ENCODE data around the gene STYX. TPM values are rescaled to one million over a fixed set of nuclear protein-coding genes. Genes with fewer than 3 reads are reported as not detected.

STYX gene, protein sequence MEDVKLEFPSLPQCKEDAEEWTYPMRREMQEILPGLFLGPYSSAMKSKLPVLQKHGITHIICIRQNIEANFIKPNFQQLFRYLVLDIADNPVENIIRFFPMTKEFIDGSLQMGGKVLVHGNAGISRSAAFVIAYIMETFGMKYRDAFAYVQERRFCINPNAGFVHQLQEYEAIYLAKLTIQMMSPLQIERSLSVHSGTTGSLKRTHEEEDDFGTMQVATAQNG
- 24.0 and 26.9 TPM in 2 replicates for total RNA-seq (2021)
- long read RNA-seq, full-length matches to known transcripts: 35 of 86 reads
- long read RNA-seq, partial matches to known transcripts: 1 of 86 reads
- long read RNA-seq, other reads (novel, unspliced or antisense): 50 of 86 reads

- Histone ChIP-seq H4K8ac (replicated peaks; ENCODE audit: insufficient read length, low read depth, low read length) (no peak within 1 kb of the TSS), H3T11ph (ENCODE audit: low read length) (no peak within 1 kb of the TSS), H3K27me3 (ENCODE audit: insufficient read depth, low read length) (no peaks in the 10 kb centered on the region), H4K20me1 (ENCODE audit: control insufficient read depth, insufficient read depth, insufficient read length) (no peaks in the 10 kb centered on the region), H2AFZ (ENCODE audit: low read length) (peak within 1 kb of the TSS; percentile 27), H2BK20ac (ENCODE audit: low read depth, low read length, poor library complexity, severe bottlenecking) (no peak within 1 kb of the TSS), H3K14ac (ENCODE audit: insufficient read depth, low read length) (peak within 1 kb of the TSS; percentile 81), H2BK120ac (ENCODE audit: low read depth, low read length, poor library complexity, severe bottlenecking) (no peak within 1 kb of the TSS), H3K56ac (ENCODE audit: insufficient read length, low read depth, low read length) (no peak within 1 kb of the TSS), H3K4ac (ENCODE audit: low read depth, low read length) (no peak within 1 kb of the TSS), H2AK5ac (ENCODE audit: insufficient read length, low read length) (no peak within 1 kb of the TSS), H3K23me2 (ENCODE audit: insufficient read length, low read depth, low read length, poor library complexity, severe bottlenecking) (peaks cover 5% of the 10 kb centered on the region), H2BK12ac (ENCODE audit: insufficient read length, low read depth, low read length) (no peak within 1 kb of the TSS), H2BK15ac (ENCODE audit: low read depth, low read length) (no peak within 1 kb of the TSS), H3K27ac (ENCODE audit: insufficient read length, low read depth, low read length) (no peak within 1 kb of the TSS), H3K4me1 (ENCODE audit: insufficient read depth, low read length) (peaks cover 8% of the 10 kb centered on the region; the same call in 1 of the 2 replicates), H3K4me2 (ENCODE audit: insufficient read depth, insufficient read length, low read length) (peak within 1 kb of the TSS; percentile 78), H3K23ac (ENCODE audit: insufficient read length, low read depth, low read length) (no peak within 1 kb of the TSS), H3K9me3 (ENCODE audit: control insufficient read depth, low read depth, low read length) (no peaks in the 10 kb centered on the region), H4K91ac (ENCODE audit: insufficient read length, low read depth, low read length) (no peak within 1 kb of the TSS), H3K9ac (ENCODE audit: extremely low read depth, insufficient read length, low read length) (peak within 1 kb of the TSS; percentile 85), H4K5ac (ENCODE audit: insufficient read length, low read depth, low read length) (no peak within 1 kb of the TSS), H2BK5ac (ENCODE audit: insufficient read length, low read length) (no peak within 1 kb of the TSS), H3K79me1 (ENCODE audit: insufficient read depth, low read depth, low read length, poor library complexity, severe bottlenecking) (no peaks in the 10 kb centered on the region), H3K18ac (ENCODE audit: insufficient read length, low read depth, low read length) (peak within 1 kb of the TSS; percentile 66), H3K79me2 (ENCODE audit: insufficient read depth, low read length) (no peaks in the 10 kb centered on the region; the same call in 1 of the 2 replicates)
- TF ChIP-seq, protein P1, sequence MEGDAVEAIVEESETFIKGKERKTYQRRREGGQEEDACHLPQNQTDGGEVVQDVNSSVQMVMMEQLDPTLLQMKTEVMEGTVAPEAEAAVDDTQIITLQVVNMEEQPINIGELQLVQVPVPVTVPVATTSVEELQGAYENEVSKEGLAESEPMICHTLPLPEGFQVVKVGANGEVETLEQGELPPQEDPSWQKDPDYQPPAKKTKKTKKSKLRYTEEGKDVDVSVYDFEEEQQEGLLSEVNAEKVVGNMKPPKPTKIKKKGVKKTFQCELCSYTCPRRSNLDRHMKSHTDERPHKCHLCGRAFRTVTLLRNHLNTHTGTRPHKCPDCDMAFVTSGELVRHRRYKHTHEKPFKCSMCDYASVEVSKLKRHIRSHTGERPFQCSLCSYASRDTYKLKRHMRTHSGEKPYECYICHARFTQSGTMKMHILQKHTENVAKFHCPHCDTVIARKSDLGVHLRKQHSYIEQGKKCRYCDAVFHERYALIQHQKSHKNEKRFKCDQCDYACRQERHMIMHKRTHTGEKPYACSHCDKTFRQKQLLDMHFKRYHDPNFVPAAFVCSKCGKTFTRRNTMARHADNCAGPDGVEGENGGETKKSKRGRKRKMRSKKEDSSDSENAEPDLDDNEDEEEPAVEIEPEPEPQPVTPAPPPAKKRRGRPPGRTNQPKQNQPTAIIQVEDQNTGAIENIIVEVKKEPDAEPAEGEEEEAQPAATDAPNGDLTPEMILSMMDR (conservative IDR thresholded peaks at IDR 0.05): no peak
- Mint-ChIP-seq H3K4me3 (peak within 1 kb of the TSS; percentile 96 to 98), H3K27ac (peak within 1 kb of the TSS; percentile 98 to 99 (median 99)), H3K9me3 (no peaks in the 10 kb centered on the region), H3K27me3 (ENCODE audit: low read depth) (no peaks in the 10 kb centered on the region), H3K4me1 (peaks cover 20 to 42% of the 10 kb centered on the region in 2 experiments), H3K36me3 (ENCODE audit: insufficient read depth in 1 of 3, low read depth in 3 of 3) (peaks cover 19 to 53% (median 35%) of the 10 kb centered on the region in 3 experiments)
- DNase-seq: peak; percentile 100
- no CpG with 5 or more reads among the region's 72 CpGs for WGBS (ENCODE audit: extremely low coverage, insufficient read length, low lambda C conversion rate)
These were observed at the start of gene STYX for GRCh38 chr14:52729925-52730708. TSS of gene STYX (plus strand) at chr14:52730166. CDS start at chr14:52730475, 309 bp downstream.

Measured in H9 (cell line).